ENCODE measurements around the gene SUGP2. TPM values are rescaled to one million over a fixed set of nuclear protein-coding genes. Genes with fewer than 3 reads are reported as not detected.

SUGP2 gene
- total RNA-seq, 1 experiment from 2014 or later, result 74.1 TPM

DNA sequence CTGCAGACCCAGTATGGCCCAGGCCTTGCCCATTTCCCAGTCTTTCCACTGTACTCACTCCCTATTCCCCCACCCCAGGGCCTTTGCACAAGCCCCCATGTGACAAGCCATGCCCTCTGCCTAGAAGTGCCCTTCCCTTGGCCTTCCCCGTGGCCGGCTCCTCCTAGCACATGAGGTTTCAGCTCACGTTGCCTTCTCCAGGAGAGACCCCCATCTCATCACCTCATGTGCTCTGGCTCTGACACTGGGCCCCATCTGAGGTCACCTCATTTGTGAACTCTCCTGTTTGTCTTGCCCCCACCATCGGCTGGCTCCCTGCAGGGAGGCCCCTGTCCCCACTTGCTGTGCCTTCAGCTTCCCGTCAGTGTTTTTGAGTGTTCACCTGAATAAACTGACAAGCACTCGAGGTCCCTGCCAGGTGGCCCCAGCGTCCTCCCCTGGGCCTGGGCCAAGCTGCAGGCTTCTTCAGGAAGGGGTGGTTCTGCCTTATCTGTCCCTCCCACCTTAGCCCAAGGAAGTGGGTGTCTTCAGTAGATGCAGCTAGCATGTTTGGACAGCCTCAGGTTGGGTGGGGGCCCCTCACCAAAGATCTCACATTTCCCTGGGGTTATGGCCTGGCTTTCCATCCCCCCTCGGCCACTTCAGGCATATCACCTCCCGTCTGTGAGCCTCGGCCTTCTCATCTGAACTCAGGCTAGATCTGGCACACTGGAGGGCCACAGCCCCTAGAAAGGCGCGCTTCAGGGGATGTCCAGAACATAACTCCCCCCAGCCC is 26.7 kb upstream of the SUGP2 start:
- no peak overlapping the region for H3K27ac Mint-ChIP-seq (ENCODE audit: unreplicated experiment)
- no peaks in the 10 kb centered on the region for H3K27me3 Mint-ChIP-seq (ENCODE audit: insufficient read depth, unreplicated experiment)
- Histone ChIP-seq H3K4me1 (peaks cover 11% of the 10 kb centered on the region), H3K27me3 (replicated peaks; ENCODE audit: control insufficient read depth, insufficient read depth, low read length) (no peaks in the 10 kb centered on the region), H3K9me3 (no peaks in the 10 kb centered on the region), H3K36me3 (ENCODE audit: control insufficient read depth, insufficient read depth, low read length) (peaks cover 5% of the 10 kb centered on the region; the same call in 1 of the 2 replicates), H3K4me3 (ENCODE audit: low read depth, low read length) (no peak overlapping the region)
- H3K4me1 Mint-ChIP-seq (ENCODE audit: low read depth, unreplicated experiment), result no peaks in the 10 kb centered on the region
- no peak for DNase-seq
- ChIA-PET POLR2A (no interaction called here), CTCF (no interaction called here)
- TF ChIP-seq, protein P1, sequence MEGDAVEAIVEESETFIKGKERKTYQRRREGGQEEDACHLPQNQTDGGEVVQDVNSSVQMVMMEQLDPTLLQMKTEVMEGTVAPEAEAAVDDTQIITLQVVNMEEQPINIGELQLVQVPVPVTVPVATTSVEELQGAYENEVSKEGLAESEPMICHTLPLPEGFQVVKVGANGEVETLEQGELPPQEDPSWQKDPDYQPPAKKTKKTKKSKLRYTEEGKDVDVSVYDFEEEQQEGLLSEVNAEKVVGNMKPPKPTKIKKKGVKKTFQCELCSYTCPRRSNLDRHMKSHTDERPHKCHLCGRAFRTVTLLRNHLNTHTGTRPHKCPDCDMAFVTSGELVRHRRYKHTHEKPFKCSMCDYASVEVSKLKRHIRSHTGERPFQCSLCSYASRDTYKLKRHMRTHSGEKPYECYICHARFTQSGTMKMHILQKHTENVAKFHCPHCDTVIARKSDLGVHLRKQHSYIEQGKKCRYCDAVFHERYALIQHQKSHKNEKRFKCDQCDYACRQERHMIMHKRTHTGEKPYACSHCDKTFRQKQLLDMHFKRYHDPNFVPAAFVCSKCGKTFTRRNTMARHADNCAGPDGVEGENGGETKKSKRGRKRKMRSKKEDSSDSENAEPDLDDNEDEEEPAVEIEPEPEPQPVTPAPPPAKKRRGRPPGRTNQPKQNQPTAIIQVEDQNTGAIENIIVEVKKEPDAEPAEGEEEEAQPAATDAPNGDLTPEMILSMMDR (IDR thresholded peaks at IDR 0.05; ENCODE audit: insufficient read depth in 1 of 2, low read depth in 1 of 2, low read length in 1 of 2, severe bottlenecking in 1 of 2, unreplicated experiment in 1 of 2), result no peak
- no peaks in the 10 kb centered on the region for H3K9me3 Mint-ChIP-seq (ENCODE audit: unreplicated experiment)
- H3K4me3 Mint-ChIP-seq (ENCODE audit: unreplicated experiment), result no peak overlapping the region
- intact Hi-C loops (cut with micrococcal nuclease; ENCODE audit: unreplicated experiment), result no loop called here
- no TSS peak for BruUV-seq (replicated peaks)
- peaks cover 37% of the 10 kb centered on the region for H3K36me3 Mint-ChIP-seq (ENCODE audit: insufficient read depth, unreplicated experiment)

DNA sequence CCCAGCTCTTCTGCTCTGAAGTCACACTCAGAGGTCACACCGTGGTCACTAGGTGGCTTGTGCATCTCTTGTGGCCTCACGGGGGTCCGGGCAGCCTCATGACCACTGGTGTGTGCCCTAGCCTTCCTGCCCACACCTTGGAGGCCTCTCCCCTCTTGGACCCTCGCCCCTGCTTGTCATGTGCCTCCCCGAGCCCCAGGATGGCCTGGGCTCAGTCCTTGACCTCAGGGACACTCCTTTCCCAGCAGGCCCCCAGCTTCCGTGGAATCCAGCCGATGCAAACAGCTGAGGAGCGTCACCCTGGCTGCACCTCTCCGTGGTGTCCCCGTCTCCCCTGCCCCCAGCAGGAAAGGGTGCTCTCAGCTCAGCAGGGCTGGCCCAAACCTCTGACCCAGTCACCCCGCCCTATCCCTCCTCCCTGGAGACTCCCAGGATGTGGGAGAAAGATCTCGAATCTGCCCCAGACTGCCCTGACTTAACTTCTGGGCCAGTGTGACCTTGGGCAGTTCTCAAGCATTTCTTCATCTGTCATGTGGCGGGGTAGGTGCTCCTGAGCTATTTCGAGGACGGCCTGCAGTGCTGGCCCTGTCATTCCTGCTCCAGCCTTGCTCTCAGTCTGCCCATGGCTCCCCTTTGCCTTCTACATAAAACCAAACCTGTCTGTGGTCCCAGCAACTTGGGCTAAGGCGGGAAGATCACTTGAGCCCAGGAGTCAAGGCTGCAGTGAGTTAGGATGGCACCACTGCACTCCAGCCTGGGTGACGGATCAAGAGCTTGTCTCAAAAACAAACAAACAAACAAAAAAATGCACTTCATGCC is 25.9 kb upstream of the SUGP2 start:
- peaks cover 5% of the 10 kb centered on the region; the same call in 1 of the 2 replicates for H3K36me3 ChIP-seq (ENCODE audit: control insufficient read depth, insufficient read depth, low read length)
- DNase-seq, result no peak
- no peaks in the 10 kb centered on the region for H3K9me3 ChIP-seq
- H3K27me3 ChIP-seq (replicated peaks; ENCODE audit: control insufficient read depth, insufficient read depth, low read length), result no peaks in the 10 kb centered on the region
- ChIA-PET POLR2A (no interaction called here), CTCF (interaction anchor here (0.7 kb wide), 1 partner anchor 87 kb away, joined by 5 read pairs; no protein-coding TSS in a partner anchor)
- TF ChIP-seq, protein P1 (IDR thresholded peaks at IDR 0.05; ENCODE audit: insufficient read depth in 1 of 2, low read depth in 1 of 2, low read length in 1 of 2, severe bottlenecking in 1 of 2, unreplicated experiment in 1 of 2), result no peak
- Mint-ChIP-seq H3K27ac (ENCODE audit: unreplicated experiment) (no peak overlapping the region), H3K36me3 (ENCODE audit: insufficient read depth, unreplicated experiment) (peaks cover 33% of the 10 kb centered on the region), H3K4me1 (ENCODE audit: low read depth, unreplicated experiment) (no peaks in the 10 kb centered on the region), H3K4me3 (ENCODE audit: unreplicated experiment) (no peak overlapping the region), H3K9me3 (ENCODE audit: unreplicated experiment) (no peaks in the 10 kb centered on the region), H3K27me3 (ENCODE audit: insufficient read depth, unreplicated experiment) (no peaks in the 10 kb centered on the region)
- H3K4me1 ChIP-seq, result peaks cover 11% of the 10 kb centered on the region
- BruUV-seq (replicated peaks), result no TSS peak
- intact Hi-C loops (cut with micrococcal nuclease; ENCODE audit: unreplicated experiment), result no loop called here
- no peak overlapping the region for H3K4me3 ChIP-seq (ENCODE audit: low read depth, low read length)

DNA sequence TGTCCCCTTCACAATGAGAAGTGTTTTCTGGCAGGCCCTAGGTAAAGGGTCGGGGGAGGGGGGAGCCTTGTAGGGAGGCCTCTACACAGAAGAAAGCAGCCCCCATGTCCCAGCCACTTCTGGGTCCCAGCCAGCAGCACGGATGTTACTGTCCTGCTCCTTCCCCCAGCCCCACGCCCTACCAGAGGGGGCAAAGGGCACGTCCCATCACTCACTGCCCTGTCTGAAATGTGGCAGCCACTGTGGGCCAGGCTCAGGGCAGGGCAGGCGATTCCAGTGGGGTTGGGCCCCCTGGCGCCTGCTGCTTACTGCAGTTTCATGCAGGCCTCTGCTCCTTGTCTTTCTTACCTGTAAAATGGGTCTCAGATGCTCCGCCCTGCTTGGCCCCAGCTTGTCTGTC is 24.4 kb upstream of the SUGP2 start:
- no peak overlapping the region for H3K4me3 Mint-ChIP-seq (ENCODE audit: unreplicated experiment)

More for the DNA sequence above, 24.4 kb upstream of the SUGP2 start:
- Histone ChIP-seq H3K27me3 (replicated peaks; ENCODE audit: control insufficient read depth, insufficient read depth, low read length) (no peaks in the 10 kb centered on the region), H3K9me3 (no peaks in the 10 kb centered on the region), H3K36me3 (ENCODE audit: control insufficient read depth, insufficient read depth, low read length) (peaks cover 5% of the 10 kb centered on the region), H3K4me3 (ENCODE audit: low read depth, low read length) (no peak overlapping the region), H3K4me1 (peaks cover 6% of the 10 kb centered on the region)
- CTCF ChIA-PET, result no interaction called here
- TF ChIP-seq, protein P1 (IDR thresholded peaks at IDR 0.05; ENCODE audit: insufficient read depth in 1 of 2, low read depth in 1 of 2, low read length in 1 of 2, severe bottlenecking in 1 of 2, unreplicated experiment in 1 of 2), result no peak
- no peak for DNase-seq
- POLR2A ChIA-PET, result no interaction called here
- Mint-ChIP-seq H3K36me3 (ENCODE audit: insufficient read depth, unreplicated experiment) (peaks cover 22% of the 10 kb centered on the region), H3K27me3 (ENCODE audit: insufficient read depth, unreplicated experiment) (no peaks in the 10 kb centered on the region), H3K9me3 (ENCODE audit: unreplicated experiment) (no peaks in the 10 kb centered on the region), H3K4me1 (ENCODE audit: low read depth, unreplicated experiment) (no peaks in the 10 kb centered on the region), H3K27ac (ENCODE audit: unreplicated experiment) (no peak overlapping the region)
- no TSS peak for BruUV-seq (replicated peaks)
- intact Hi-C loops (cut with micrococcal nuclease; ENCODE audit: unreplicated experiment), result no loop called here
